ENCODE results near the gene FLT3LG. TPM values are rescaled to one million over a fixed set of nuclear protein-coding genes. Genes with fewer than 3 reads are reported as not detected.

The FLT3LG gene
- total and polyA plus RNA-seq, 4 donors: 1.2 to 5.2 (median 4.5) TPM

DNA sequence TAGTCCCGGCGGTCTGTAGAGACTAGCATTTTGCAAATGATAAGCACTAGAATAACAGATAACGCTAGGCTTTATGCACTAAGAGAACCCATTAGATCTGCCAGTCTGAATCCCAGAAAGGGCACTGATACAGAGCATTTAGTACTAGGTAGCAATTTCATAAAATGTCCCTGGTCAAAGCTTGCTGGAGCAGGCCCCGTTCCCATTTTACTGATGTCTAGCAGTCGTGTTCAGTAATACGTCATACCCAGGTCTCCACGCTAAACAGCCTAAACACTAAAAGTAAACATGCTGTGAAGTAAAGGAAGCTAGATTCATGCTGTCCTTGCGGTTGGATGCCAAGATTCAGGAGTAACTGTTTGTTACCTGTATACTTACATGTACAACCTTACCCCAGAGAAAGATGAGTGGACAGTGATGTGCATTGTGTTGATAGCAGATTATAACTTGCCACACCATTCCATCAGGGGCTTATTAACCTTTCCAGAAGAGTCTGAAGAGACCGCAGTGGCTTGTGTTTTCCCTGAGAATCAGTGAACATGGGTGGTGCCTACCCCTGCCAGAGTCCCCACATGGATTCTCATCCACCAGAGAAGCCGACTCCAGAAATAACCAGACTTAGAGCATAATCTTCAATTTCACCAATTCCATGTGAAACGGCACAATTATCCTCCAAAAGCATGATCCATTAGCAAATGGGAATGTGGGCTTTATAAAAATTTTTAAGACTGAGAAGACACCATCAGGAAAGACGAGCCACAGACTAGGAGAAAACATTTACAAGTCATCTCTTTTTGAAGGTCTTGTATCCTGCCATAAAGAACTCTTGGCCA lies 18.8 kb downstream of the FLT3LG start:
- Histone ChIP-seq H3K36me3 (ENCODE audit: control insufficient read depth, insufficient read depth, low read length) (peaks cover 45% of the 10 kb centered on the region), H3K27ac (ENCODE audit: low read depth, low read length) (no peak overlapping the region)

DNA sequence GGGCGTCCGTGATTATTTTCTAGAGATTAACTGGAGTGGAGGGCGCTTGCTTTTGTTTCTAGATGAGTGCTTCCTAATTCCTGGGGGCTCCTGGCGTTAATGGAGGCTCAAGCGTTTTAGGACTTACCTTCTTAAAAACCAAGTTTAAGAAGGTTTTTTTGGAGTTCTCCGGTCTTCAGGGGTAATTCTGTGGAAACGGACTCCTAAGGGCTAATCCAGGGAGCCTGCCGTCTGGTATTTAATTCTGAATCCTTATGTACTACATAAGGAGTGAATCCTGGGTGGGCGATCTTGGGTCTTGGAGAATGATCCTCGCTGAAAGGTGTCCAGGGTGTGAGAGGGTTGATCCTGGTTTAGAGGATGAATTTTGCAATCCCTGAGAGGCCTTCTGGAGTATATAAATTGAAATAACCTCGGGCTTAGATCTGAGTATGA lies 22.6 kb downstream of the FLT3LG start:
- 0% methylated on average over 8 of the region's 11 CpGs for WGBS (ENCODE audit: insufficient coverage)
- Histone ChIP-seq H3K4me3 (ENCODE audit: low read depth, low read length) (peak overlapping the region; percentile 100), H3K4me1 (ENCODE audit: control insufficient read depth, insufficient read depth, low read length) (peaks cover 42% of the 10 kb centered on the region), H3K27ac (ENCODE audit: low read depth, low read length) (peak overlapping the region; percentile 97), H3K27me3 (ENCODE audit: control insufficient read depth, insufficient read depth, low read length) (no peaks in the 10 kb centered on the region), H3K9me3 (ENCODE audit: control insufficient read depth, insufficient read depth, low read length) (no peaks in the 10 kb centered on the region), H3K36me3 (ENCODE audit: control insufficient read depth, insufficient read depth, low read length) (peaks cover 54% of the 10 kb centered on the region)
- no peak for DNase-seq (ENCODE audit: low read depth in 4 of 6, low spot score in 6 of 6)

More for the DNA sequence above, 18.8 kb downstream of the FLT3LG start:
- Histone ChIP-seq H3K4me1 (ENCODE audit: control insufficient read depth, insufficient read depth, low read length) (peaks cover 37% of the 10 kb centered on the region), H3K4me3 (ENCODE audit: low read depth, low read length) (no peak overlapping the region), H3K9me3 (ENCODE audit: control insufficient read depth, insufficient read depth, low read length) (no peaks in the 10 kb centered on the region), H3K27me3 (ENCODE audit: control insufficient read depth, insufficient read depth, low read length) (no peaks in the 10 kb centered on the region)
- WGBS (ENCODE audit: insufficient coverage): 100% methylated on average over 3 of the region's 12 CpGs
- DNase-seq (ENCODE audit: low read depth in 4 of 6, low spot score in 6 of 6): no peak

GRCh38 chr19:49497047-49497788 lies 23.2 kb downstream of the FLT3LG start:
- peak in 1 of 6 donors; percentile 48 for DNase-seq (ENCODE audit: low read depth in 4 of 6, low spot score in 6 of 6)
- Histone ChIP-seq H3K36me3 (ENCODE audit: control insufficient read depth, insufficient read depth, low read length) (peaks cover 47% of the 10 kb centered on the region), H3K27ac (ENCODE audit: low read depth, low read length) (peak overlapping the region; percentile 97), H3K9me3 (ENCODE audit: control insufficient read depth, insufficient read depth, low read length) (no peaks in the 10 kb centered on the region), H3K4me1 (ENCODE audit: control insufficient read depth, insufficient read depth, low read length) (peaks cover 42% of the 10 kb centered on the region), H3K27me3 (ENCODE audit: control insufficient read depth, insufficient read depth, low read length) (no peaks in the 10 kb centered on the region), H3K4me3 (ENCODE audit: low read depth, low read length) (peak overlapping the region; percentile 100)
- WGBS (ENCODE audit: insufficient coverage): 45% methylated on average over 15 of the region's 22 CpGs

DNA sequence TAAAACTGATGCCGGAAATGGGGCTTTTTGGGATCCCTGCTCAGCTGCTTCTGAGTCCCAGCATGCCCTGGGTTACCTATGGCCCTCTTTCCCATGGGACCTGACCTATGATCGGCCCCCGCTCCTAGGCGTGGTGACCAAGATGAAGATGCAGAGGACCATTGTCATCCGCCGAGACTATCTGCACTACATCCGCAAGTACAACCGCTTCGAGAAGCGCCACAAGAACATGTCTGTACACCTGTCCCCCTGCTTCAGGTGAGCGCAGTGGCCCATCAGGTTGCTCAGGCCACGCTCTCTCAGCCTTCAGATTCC lies 23.7 kb downstream of the FLT3LG start:
- Histone ChIP-seq H3K4me1 (ENCODE audit: control insufficient read depth, insufficient read depth, low read length) (peaks cover 42% of the 10 kb centered on the region), H3K9me3 (ENCODE audit: control insufficient read depth, insufficient read depth, low read length) (no peaks in the 10 kb centered on the region), H3K4me3 (ENCODE audit: low read depth, low read length) (peak overlapping the region; percentile 100), H3K27me3 (ENCODE audit: control insufficient read depth, insufficient read depth, low read length) (no peaks in the 10 kb centered on the region), H3K27ac (ENCODE audit: low read depth, low read length) (no peak overlapping the region), H3K36me3 (ENCODE audit: control insufficient read depth, insufficient read depth, low read length) (peaks cover 43% of the 10 kb centered on the region)
- no peak for DNase-seq (ENCODE audit: low read depth in 4 of 6, low spot score in 6 of 6)
- WGBS (ENCODE audit: insufficient coverage): 95% methylated on average over 12 of the region's 12 CpGs

- no peak for DNase-seq (ENCODE audit: low read depth in 4 of 6, low spot score in 6 of 6)
These were observed 24.5 kb downstream of the FLT3LG start for GRCh38 chr19:49498475-49498874.

GRCh38 chr19:49499030-49499670 lies 25.1 kb downstream of the FLT3LG start:
- H3K27ac ChIP-seq (ENCODE audit: low read depth, low read length): no peak overlapping the region
- WGBS (ENCODE audit: insufficient coverage): 87% methylated on average over 17 of the region's 19 CpGs

More at GRCh38 chr19:49498475-49498874, 24.5 kb downstream of the FLT3LG start:
- H3K4me3 ChIP-seq (ENCODE audit: low read depth, low read length): no peak overlapping the region
- H3K4me1 ChIP-seq (ENCODE audit: control insufficient read depth, insufficient read depth, low read length): peaks cover 47% of the 10 kb centered on the region
- H3K36me3 ChIP-seq (ENCODE audit: control insufficient read depth, insufficient read depth, low read length): peaks cover 42% of the 10 kb centered on the region
- no peak overlapping the region for H3K27ac ChIP-seq (ENCODE audit: low read depth, low read length)
- WGBS (ENCODE audit: insufficient coverage): 100% methylated on average over 1 of the region's 7 CpGs
- no peaks in the 10 kb centered on the region for H3K27me3 ChIP-seq (ENCODE audit: control insufficient read depth, insufficient read depth, low read length)
- H3K9me3 ChIP-seq (ENCODE audit: control insufficient read depth, insufficient read depth, low read length): no peaks in the 10 kb centered on the region

DNA sequence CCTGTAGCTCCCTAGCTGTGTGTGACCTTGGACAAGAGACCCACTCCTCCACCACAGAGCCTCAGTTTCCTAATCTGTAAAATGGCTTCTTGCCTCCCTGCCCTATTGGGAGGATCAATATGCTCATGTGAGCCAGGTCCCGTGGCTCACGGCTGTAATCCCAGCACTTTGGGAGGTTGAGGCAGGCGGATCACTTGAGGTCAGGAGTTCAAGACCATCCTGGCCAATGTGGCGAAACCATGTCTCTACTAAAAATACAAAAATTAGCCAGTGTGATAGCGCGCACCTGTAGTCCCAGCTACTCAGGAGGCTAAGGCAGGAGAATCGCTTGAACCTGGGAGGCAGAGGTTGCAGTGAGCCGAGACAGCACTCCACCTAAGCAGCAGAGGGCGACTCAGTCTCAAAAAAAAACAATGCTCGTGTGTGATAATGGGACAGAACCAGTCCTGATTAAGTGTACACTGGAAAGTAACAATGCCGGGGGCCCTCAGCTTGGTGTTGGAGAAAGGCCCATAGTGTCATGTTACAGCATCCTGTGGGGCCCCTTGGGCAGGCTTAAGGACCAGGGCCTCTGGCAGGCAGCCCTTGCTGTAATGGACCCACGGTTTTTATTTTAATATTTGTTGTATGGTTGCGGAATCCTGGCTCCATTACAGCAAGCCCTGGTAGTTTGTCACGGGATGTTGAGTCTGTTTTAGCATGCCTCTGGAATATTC lies 29.0 kb downstream of the FLT3LG start:
- DNase-seq (ENCODE audit: low read depth in 4 of 6, low spot score in 6 of 6): peak in 2 of 6 donors; percentile 72 to 82
- peaks cover 30% of the 10 kb centered on the region for H3K4me1 ChIP-seq (ENCODE audit: control insufficient read depth, insufficient read depth, low read length)
- no peak overlapping the region for H3K4me3 ChIP-seq (ENCODE audit: low read depth, low read length)
- no peak overlapping the region for H3K27ac ChIP-seq (ENCODE audit: low read depth, low read length)
- WGBS (ENCODE audit: insufficient coverage): 53% methylated on average over 11 of the region's 14 CpGs
- no peaks in the 10 kb centered on the region for H3K9me3 ChIP-seq (ENCODE audit: control insufficient read depth, insufficient read depth, low read length)
- H3K27me3 ChIP-seq (ENCODE audit: control insufficient read depth, insufficient read depth, low read length): no peaks in the 10 kb centered on the region
- H3K36me3 ChIP-seq (ENCODE audit: control insufficient read depth, insufficient read depth, low read length): peaks cover 30% of the 10 kb centered on the region

More at GRCh38 chr19:49499030-49499670, 25.1 kb downstream of the FLT3LG start:
- no peaks in the 10 kb centered on the region for H3K27me3 ChIP-seq (ENCODE audit: control insufficient read depth, insufficient read depth, low read length)
- H3K4me3 ChIP-seq (ENCODE audit: low read depth, low read length): no peak overlapping the region
- DNase-seq (ENCODE audit: low read depth in 4 of 6, low spot score in 6 of 6): no peak
- H3K36me3 ChIP-seq (ENCODE audit: control insufficient read depth, insufficient read depth, low read length): peaks cover 41% of the 10 kb centered on the region
- no peaks in the 10 kb centered on the region for H3K9me3 ChIP-seq (ENCODE audit: control insufficient read depth, insufficient read depth, low read length)
- peaks cover 48% of the 10 kb centered on the region for H3K4me1 ChIP-seq (ENCODE audit: control insufficient read depth, insufficient read depth, low read length)

DNA sequence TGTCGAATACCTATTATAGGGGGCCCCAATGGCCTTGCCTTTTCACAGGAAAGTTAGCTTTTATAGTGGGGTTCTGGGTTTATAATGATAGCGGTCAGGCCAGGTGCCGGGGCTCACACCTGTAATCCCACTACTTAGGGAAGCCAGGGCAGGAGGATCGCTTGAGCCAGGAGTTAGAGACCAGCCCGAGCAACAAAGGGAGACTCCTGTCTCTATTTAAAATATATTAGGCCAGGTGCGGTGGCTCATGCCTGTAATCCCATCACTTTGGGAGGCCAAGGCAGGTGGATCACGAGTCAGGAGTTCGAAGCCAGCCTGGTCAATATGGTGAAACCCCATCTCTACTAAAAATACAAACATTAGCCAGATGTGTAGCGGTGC lies 29.6 kb downstream of the FLT3LG start:
- H3K27me3 ChIP-seq (ENCODE audit: control insufficient read depth, insufficient read depth, low read length): no peaks in the 10 kb centered on the region
- no peak overlapping the region for H3K27ac ChIP-seq (ENCODE audit: low read depth, low read length)
- DNase-seq (ENCODE audit: low read depth in 4 of 6, low spot score in 6 of 6): no peak
- 94% methylated on average over 4 of the region's 9 CpGs for WGBS (ENCODE audit: insufficient coverage)
- peaks cover 25% of the 10 kb centered on the region for H3K36me3 ChIP-seq (ENCODE audit: control insufficient read depth, insufficient read depth, low read length)
- H3K4me1 ChIP-seq (ENCODE audit: control insufficient read depth, insufficient read depth, low read length): peaks cover 26% of the 10 kb centered on the region
- no peak overlapping the region for H3K4me3 ChIP-seq (ENCODE audit: low read depth, low read length)
- H3K9me3 ChIP-seq (ENCODE audit: control insufficient read depth, insufficient read depth, low read length): no peaks in the 10 kb centered on the region

DNA sequence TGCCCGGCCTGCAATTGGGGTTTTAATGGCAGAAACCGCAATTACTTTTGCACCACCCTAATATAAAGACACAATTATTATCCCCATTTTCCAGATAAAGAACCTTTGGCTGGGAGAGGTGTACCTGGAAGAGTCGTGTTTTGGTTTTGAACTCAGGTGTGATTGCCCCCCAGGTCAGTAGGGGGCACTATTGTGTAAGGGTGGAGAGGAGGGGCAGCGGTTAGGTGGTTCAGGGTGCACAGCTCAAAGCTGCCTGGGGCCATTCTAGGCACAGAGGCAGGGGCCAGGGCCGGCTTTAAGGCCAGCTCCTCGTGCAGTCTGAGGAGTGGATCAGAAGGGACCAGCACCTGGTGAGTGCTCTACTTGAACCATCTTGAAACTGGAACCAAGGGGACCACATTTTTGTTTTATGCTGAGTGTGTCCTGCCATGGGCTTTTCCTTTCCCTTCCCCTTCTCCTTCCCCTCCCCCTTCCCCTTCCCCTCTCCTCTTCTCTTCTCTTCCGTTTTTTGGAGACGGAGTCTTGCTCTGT lies 32.6 kb downstream of the FLT3LG start:
- whole genome bisulfite sequencing (ENCODE audit: insufficient coverage): 40% methylated on average over 2 of the region's 8 CpGs
- Histone ChIP-seq H3K27me3 (ENCODE audit: control insufficient read depth, insufficient read depth, low read length) (no peaks in the 10 kb centered on the region), H3K36me3 (ENCODE audit: control insufficient read depth, insufficient read depth, low read length) (no peaks in the 10 kb centered on the region), H3K9me3 (ENCODE audit: control insufficient read depth, insufficient read depth, low read length) (no peaks in the 10 kb centered on the region), H3K4me1 (ENCODE audit: control insufficient read depth, insufficient read depth, low read length) (peaks cover 7% of the 10 kb centered on the region), H3K4me3 (ENCODE audit: low read depth, low read length) (no peak overlapping the region), H3K27ac (ENCODE audit: low read depth, low read length) (no peak overlapping the region)
- DNase-seq (ENCODE audit: low read depth in 4 of 6, low spot score in 6 of 6): no peak
